ENCODE measurements around the gene ZNF442. TPM values are rescaled to one million over a fixed set of nuclear protein-coding genes. Genes with fewer than 3 reads are reported as not detected.
"Not testable (repeated sequence)": the region's sequence is repeated elsewhere in the genome, so short reads cannot be mapped to it uniquely, and the experiment has no call there.

ZNF442 gene
- total and polyA plus RNA-seq, 8 donors, result 0.57 to 3.6 (median 1.9) TPM

- no peak overlapping the region for H3K27ac ChIP-seq
- H3K36me3 ChIP-seq, result peaks cover 0 to 35% (median 0%) of the 10 kb centered on the region in 3 donors
- no peaks in the 10 kb centered on the region for H3K9me3 ChIP-seq
- no peak for TF ChIP-seq CTCF (IDR thresholded peaks at IDR 0.05)
- no peaks in the 10 kb centered on the region for H3K4me1 ChIP-seq
- FAIRE-seq (no peak), DNase-seq (no peak), ATAC-seq (no peak)
- intact Hi-C loops (cut with DNase I), result no loop called here
- 96 to 98% methylated on average over 13 of the region's 13 CpGs for WGBS, 2 donors
- H3K27me3 ChIP-seq, result no peaks in the 10 kb centered on the region
- H3K4me3 ChIP-seq, result no peak overlapping the region
Measured at GRCh38 chr19:12318782-12319413, 46.6 kb downstream of the ZNF442 start.

GRCh38 chr19:12314553-12314952, 50.9 kb downstream of the ZNF442 start:
- Histone ChIP-seq H3K27ac (peak overlapping the region in 2 of 4 donors; percentile 54 to 57), H3K27me3 (no peaks in the 10 kb centered on the region), H3K36me3 (peaks cover 0 to 14% (median 0%) of the 10 kb centered on the region in 3 donors), H3K9me3 (no peaks in the 10 kb centered on the region), H3K4me1 (no peaks in the 10 kb centered on the region), H3K4me3 (peak overlapping the region in 1 of 4 donors; percentile 15)
- ATAC-seq, result peak; percentile 50 to 93 (median 74)
- TF ChIP-seq CTCF (IDR thresholded peaks at IDR 0.05), result no peak
- FAIRE-seq, result no peak
- intact Hi-C loops (cut with DNase I), result no loop called here
- DNase-seq, result peak in 2 of 6 donors; percentile 22 to 42
- WGBS, 2 donors, result 35 to 37% methylated on average over 7 of the region's 7 CpGs

GRCh38 chr19:12308891-12309290, 56.6 kb downstream of the ZNF442 start:
- H3K27ac ChIP-seq; ATAC-seq; H3K4me1 ChIP-seq; intact Hi-C loops (cut with DNase I); FAIRE-seq; H3K27me3 ChIP-seq; H3K9me3 ChIP-seq; H3K4me3 ChIP-seq; DNase-seq; H3K36me3 ChIP-seq: not testable (repeated sequence)
- 95 to 96% methylated on average over 12 of the region's 12 CpGs for WGBS, 2 donors

Other genes with a start within 250 kb of the ZNF442 start
- 1 to 10 TPM in 3 of 6 donors, under 1 TPM in 3; 0.63 to 3.3 (median 1.4) TPM for gene ZNF20, start 225.3 kb downstream of the ZNF442 start, total RNA-seq
- 1 to 10 TPM; 2.2 to 2.8 TPM for gene ZNF20, start 225.3 kb downstream of the ZNF442 start, polyA plus RNA-seq
- gene ZNF625, start 208.9 kb downstream of the ZNF442 start, total RNA-seq, result 1 to 10 TPM; 1.9 to 4.3 (median 2.7) TPM
- gene ZNF625, start 208.9 kb downstream of the ZNF442 start, polyA plus RNA-seq, result 1 to 10 TPM; 1.3 to 1.4 TPM
- gene ZNF136, start 202.6 kb downstream of the ZNF442 start, total RNA-seq, result 1 to 10 TPM; 2.1 to 5.8 (median 4.9) TPM
- gene ZNF136, start 202.6 kb downstream of the ZNF442 start, polyA plus RNA-seq, result 1 to 10 TPM; 2.0 to 4.5 TPM
- gene ZNF44, start 70.8 kb downstream of the ZNF442 start, total RNA-seq, result 10 to 100 TPM in 1 of 6 donors, 1 to 10 TPM in 5; 5.7 to 10.2 (median 7.9) TPM
- gene ZNF44, start 70.8 kb downstream of the ZNF442 start, polyA plus RNA-seq, result 10 to 100 TPM in 1 of 2 donors, 1 to 10 TPM in 1; 8.1 to 14.2 TPM
- gene ZNF563, start 32.0 kb downstream of the ZNF442 start, total RNA-seq, result 1 to 10 TPM; 1.0 to 2.9 (median 2.0) TPM
- gene ZNF563, start 32.0 kb downstream of the ZNF442 start, polyA plus RNA-seq, result 1 to 10 TPM; 1.6 to 1.8 TPM
- 1 to 10 TPM; 1.5 to 4.4 (median 1.9) TPM for gene ZNF799, start 35.6 kb upstream of the ZNF442 start, total RNA-seq
- gene ZNF799, start 35.6 kb upstream of the ZNF442 start, polyA plus RNA-seq, result 1 to 10 TPM; 4.1 to 5.5 TPM
- gene ZNF443, start 75.3 kb upstream of the ZNF442 start, total RNA-seq, result 1 to 10 TPM; 1.2 to 3.8 (median 2.0) TPM
- gene ZNF443, start 75.3 kb upstream of the ZNF442 start, polyA plus RNA-seq, result 1 to 10 TPM; 2.4 to 3.8 TPM
- 1 to 10 TPM in 4 of 6 donors, under 1 TPM in 2; 0.56 to 2.5 (median 1.9) TPM for gene ZNF709, start 119.1 kb upstream of the ZNF442 start, total RNA-seq
- 1 to 10 TPM in 1 of 2 donors, under 1 TPM in 1; 0.87 to 1.5 TPM for gene ZNF709, start 119.1 kb upstream of the ZNF442 start, polyA plus RNA-seq
- 10 to 100 TPM in 1 of 6 donors, 1 to 10 TPM in 5; 5.0 to 10.4 (median 6.2) TPM for gene ZNF564, start 185.8 kb upstream of the ZNF442 start, total RNA-seq
- gene ZNF564, start 185.8 kb upstream of the ZNF442 start, polyA plus RNA-seq, result 1 to 10 TPM; 4.2 to 5.2 TPM
- gene ZNF490, start 245.1 kb upstream of the ZNF442 start, total RNA-seq, result 1 to 10 TPM; 3.3 to 7.0 (median 4.1) TPM
- under 1 TPM; 0.38 to 0.65 TPM for gene ZNF490, start 245.1 kb upstream of the ZNF442 start, polyA plus RNA-seq
- 10 to 100 TPM in 5 of 6 donors, 1 to 10 TPM in 1; 10.0 to 16.7 (median 12.3) TPM for gene ZNF791, start 245.2 kb upstream of the ZNF442 start, total RNA-seq
- gene ZNF791, start 245.2 kb upstream of the ZNF442 start, polyA plus RNA-seq, result 1 to 10 TPM; 6.1 to 6.3 TPM